CD4-positive, alpha-beta T cell treated with Interleukin-17A for 1 hour (primary cell): Measurements from ENCODE around the gene TK2.

Experiments
- DNase-seq: peaks from one replicate; pipeline ENCODE4 v3.0.0-alpha.2; 2020

TK2 gene

GRCh38 chr16:66544016-66544757 lies 5.7 kb downstream of the TK2 start:
- DNase-seq: no peak

DNA sequence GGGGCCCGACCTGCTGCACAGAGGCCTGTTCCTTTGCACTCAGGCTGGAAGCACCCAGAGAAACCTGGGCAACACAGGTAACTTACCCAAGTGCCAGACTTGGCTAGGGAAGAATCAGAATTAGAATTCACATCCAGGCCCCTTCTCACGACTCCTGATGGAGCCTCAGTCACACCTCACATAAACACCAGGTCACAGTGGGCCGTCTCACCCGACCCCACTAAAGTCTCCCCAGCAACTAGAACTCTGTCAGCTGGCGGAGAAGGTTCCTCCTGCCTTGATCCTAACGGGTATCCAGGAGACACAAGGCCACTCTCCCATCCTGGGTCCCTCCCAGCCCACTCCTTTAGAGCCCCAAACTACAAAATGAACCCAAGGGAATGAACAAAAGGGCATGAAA lies 6.4 kb downstream of the TK2 start:
- no peak for DNase-seq

GRCh38 chr16:66542396-66542795 lies 7.5 kb downstream of the TK2 start:
- no peak for DNase-seq

DNA sequence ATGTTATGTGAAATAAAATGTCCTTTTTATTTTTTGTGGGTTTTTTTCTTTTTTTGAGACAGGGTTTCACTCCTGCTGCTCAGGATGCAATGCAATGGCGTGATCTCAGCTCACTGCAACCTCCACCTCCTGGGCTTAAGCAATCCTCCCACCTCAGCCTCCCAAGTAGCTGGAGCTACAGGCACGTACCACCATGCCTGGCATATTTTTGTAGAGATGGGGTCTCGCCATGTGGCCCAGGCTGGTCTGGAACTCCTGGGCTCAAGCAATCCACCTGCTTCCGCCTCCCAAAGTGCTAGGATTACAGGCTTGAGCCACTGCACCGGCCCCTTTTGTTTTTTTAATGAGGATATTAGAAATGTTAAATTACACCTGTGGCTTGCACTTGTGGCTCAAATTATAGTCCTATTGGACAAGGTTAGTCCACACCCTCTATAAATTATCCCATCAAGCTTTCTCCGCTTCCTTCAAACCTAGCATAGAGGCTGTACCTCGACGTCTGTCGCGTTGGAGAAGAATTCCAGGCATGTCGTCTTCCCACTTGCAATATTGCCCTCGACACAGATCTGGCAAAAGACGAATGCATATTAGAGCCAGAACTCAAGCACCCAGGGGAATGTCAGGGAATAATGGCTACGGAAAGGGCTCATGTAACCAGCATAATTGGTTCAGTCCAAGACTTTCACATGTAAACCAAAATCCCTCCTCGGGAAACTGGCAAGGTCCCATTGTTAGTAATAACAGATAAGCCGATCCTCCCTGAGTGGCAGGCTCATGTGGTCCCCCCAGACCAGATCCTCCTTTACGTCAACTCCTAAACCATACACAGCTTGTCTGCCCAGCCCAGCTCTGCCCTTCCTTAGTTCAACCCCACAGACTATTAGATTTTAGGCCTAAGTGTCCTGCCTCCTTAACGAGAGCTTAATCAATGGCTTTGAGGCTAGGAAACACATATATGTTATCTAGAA lies 8.2 kb downstream of the TK2 start:
- DNase-seq: no peak

- DNase-seq: no peak
These were observed 10.1 kb downstream of the TK2 start for GRCh38 chr16:66539623-66540469.

DNA sequence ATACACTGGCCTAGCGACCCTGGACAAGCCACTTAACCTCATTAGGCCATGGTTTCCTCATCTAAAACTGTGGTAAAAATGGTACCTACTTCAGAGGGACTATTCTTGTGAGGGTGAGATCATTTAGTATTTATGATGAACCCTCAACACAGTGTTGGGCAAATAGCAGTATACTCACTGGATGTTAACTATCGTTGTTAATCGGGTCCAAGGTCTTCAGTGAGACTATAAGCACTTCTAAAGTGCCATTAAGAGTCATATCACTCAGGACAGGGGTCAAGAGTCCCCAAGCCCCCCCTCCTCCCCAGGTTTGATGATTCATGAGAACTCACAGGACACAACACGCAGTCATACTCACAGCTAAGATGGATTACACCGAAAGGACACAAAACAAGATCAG lies 11.0 kb downstream of the TK2 start:
- DNase-seq: no peak

DNA sequence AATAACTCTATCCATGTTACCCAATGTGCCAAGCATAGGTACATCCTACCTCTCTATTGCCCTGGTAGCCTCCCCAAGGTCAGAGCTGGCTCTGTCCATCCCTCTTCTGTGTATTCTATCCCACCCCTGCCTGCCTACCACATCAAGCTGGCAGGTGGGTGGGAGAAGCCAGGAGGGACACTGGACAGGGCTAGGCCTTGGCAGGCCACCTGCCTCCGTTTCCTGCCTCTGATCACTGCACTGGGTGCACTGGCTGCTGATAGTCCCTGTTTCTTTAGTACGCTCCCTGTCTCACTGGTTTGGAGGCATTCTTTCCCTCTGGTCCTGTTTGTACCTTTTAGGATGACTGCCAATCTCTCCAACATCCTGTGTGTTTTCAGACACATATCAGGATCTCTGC lies 12.7 kb downstream of the TK2 start:
- no peak for DNase-seq

- DNase-seq: no peak
These were observed 13.4 kb downstream of the TK2 start for GRCh38 chr16:66536525-66536924.

GRCh38 chr16:66534376-66534799 lies 15.5 kb downstream of the TK2 start:
- DNase-seq: no peak

DNA sequence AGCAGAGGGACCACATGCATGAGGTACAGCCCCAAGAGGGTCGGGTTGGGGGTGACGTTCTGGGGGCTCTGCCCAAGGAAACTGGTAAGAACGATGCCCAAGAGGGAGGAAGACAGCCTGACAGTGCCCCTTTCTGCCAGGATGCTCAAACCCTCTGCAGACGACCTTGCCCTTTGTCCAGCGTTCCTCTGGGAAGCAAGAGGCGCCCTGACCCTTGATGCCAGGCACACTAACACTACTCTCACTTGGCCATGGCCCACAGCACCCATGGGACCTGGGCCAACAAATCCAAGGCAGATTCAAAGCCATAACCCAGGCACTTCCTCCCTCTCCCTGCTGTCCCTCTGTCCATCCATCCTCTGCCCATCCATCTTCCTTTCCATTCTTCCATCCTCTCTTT lies 20.4 kb downstream of the TK2 start:
- DNase-seq: no peak

DNA sequence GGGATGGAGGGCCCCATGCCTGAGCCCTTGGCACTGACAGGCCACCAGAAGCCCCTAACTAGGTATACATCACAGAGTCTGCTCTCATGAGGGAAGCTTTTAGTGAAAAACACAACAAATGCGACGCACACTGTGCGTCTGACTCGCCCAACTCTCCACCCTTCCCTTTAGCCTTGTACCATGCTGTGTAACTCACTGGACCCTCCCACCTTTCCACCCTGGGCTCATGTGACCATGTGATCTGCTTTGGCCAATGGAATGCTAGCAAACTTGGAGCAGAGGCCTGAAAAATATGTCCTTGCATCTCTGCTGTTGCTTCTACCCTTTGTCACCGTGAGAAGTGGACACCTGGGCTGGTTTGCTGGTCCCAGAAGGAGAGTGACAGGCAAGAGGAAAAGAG lies 21.6 kb downstream of the TK2 start:
- no peak for DNase-seq

- no peak for DNase-seq
These were observed 24.3 kb downstream of the TK2 start for GRCh38 chr16:66525396-66526180.

DNA sequence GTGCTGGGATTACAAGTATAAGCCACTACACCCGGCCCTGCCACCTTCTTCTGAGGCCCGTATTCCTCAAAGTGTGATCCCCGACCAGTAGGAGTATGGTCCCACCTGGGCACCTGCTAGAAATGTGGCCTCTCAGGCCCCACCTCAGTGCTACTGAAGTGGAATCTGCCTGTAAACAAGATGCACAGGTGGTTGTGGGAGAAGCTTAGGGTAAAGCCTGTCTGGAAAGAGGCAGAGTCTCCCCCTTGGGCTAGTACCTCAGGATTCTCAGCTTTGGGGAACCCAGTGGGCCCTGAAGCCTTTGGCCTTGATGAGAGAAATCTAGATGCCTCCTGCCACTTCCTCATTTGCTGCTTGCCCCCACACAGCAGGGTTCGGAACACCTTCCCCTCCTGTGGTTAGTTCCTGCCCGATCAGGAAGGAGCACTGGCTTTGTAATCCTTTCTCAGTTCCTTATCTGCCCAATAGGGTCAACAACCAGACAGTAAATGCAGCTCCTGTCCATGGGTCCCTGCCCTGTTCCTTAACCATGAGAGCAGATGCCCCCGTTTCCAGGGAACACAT lies 25.2 kb downstream of the TK2 start:
- DNase-seq: peak; percentile 53

- DNase-seq: peak; percentile 69
These were observed 26.0 kb downstream of the TK2 start for GRCh38 chr16:66523861-66524354.

DNA sequence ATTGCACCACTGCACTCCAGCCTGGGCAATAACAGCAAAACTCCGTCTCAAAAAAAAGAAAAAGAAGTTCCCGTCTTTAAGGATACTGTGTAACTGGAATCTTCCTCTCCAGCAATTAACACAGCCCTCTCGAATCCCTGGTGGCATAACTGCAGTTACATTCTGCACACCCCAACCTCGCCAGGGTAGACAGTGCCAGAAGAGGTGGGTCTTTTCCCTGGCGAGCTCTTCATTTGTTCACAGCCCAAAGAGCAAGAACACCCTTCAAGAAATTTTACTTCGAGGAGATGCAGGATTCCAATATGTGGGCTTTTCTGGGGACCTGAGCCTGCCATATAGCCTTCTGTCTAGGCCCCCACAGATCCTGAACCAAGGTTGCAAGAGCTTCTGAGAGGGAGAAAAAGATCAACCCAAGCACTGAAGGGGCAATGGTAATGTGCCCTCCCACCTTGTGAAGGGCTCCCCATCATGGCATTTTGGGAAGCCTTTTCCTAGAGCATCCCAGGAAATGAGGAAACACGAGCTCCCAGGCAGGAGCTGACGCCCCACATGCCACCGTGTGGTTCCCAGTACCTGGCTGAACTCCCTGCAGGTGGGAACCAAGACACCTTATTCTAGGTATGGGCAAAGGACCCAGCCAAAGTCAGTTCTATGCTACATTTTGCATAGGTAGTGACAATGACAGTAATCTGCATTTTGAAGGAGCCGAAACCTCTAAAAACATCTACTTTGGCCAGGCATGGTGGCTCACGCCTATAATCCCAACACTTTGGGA lies 26.9 kb downstream of the TK2 start:
- no peak for DNase-seq

- DNase-seq: peak; percentile 84
These were observed 27.8 kb downstream of the TK2 start for GRCh38 chr16:66521951-66522771.

- no peak for DNase-seq
These were observed 28.6 kb downstream of the TK2 start for GRCh38 chr16:66521252-66521713.

GRCh38 chr16:66520406-66521170 lies 29.3 kb downstream of the TK2 start:
- no peak for DNase-seq
